ENCODE measurements around the gene CHSY3. TPM values are rescaled to one million over a fixed set of nuclear protein-coding genes. Genes with fewer than 3 reads are reported as not detected.

Gene CHSY3
- total RNA-seq, 1 donor from 2014 or later: 3.9 TPM

- H3K4me1 ChIP-seq: peaks cover 14% of the 10 kb centered on the region
- peak overlapping the region; percentile 32 for H3K27ac ChIP-seq
- no peak overlapping the region for H3K4me3 ChIP-seq
- intact Hi-C loops (cut with DNase I): no loop called here
- no peaks in the 10 kb centered on the region for H3K9me3 ChIP-seq
- DNase-seq (ENCODE audit: extremely low spot score in 2 of 2): no peak
- no peaks in the 10 kb centered on the region for H3K27me3 ChIP-seq
- TF ChIP-seq POLR2A (IDR thresholded peaks at IDR 0.05) (no peak), POLR2AphosphoS5 (IDR thresholded peaks at IDR 0.05; ENCODE audit: insufficient read depth in 1 of 2, low read depth in 1 of 2) (no peak), CTCF (IDR thresholded peaks at IDR 0.05) (no peak)
- no peaks in the 10 kb centered on the region for H3K36me3 ChIP-seq
Measured at GRCh38 chr5:129996896-129997295, 92.6 kb downstream of the CHSY3 start.

- H3K27ac ChIP-seq: no peak overlapping the region
- TF ChIP-seq POLR2AphosphoS5 (IDR thresholded peaks at IDR 0.05; ENCODE audit: insufficient read depth in 1 of 2, low read depth in 1 of 2) (no peak), POLR2A (IDR thresholded peaks at IDR 0.05) (no peak), CTCF (IDR thresholded peaks at IDR 0.05) (no peak)
- no peak overlapping the region for H3K4me3 ChIP-seq
- no peaks in the 10 kb centered on the region for H3K27me3 ChIP-seq
- no peaks in the 10 kb centered on the region for H3K36me3 ChIP-seq
- no peaks in the 10 kb centered on the region for H3K9me3 ChIP-seq
- H3K4me1 ChIP-seq: peaks cover 7% of the 10 kb centered on the region
- intact Hi-C loops (cut with DNase I): no loop called here
- no peak for DNase-seq (ENCODE audit: extremely low spot score in 2 of 2)
Measured at GRCh38 chr5:130000460-130000859, 96.2 kb downstream of the CHSY3 start.

- Histone ChIP-seq H3K27ac (no peak overlapping the region), H3K4me3 (no peak overlapping the region), H3K4me1 (no peaks in the 10 kb centered on the region), H3K27me3 (no peaks in the 10 kb centered on the region), H3K36me3 (no peaks in the 10 kb centered on the region), H3K9me3 (no peaks in the 10 kb centered on the region)
- TF ChIP-seq POLR2A (IDR thresholded peaks at IDR 0.05) (no peak), POLR2AphosphoS5 (IDR thresholded peaks at IDR 0.05; ENCODE audit: insufficient read depth in 1 of 2, low read depth in 1 of 2) (no peak), CTCF (IDR thresholded peaks at IDR 0.05) (no peak)
- DNase-seq (ENCODE audit: extremely low spot score in 2 of 2): no peak
- intact Hi-C loops (cut with DNase I): no loop called here
Measured at GRCh38 chr5:130002183-130002582, 97.9 kb downstream of the CHSY3 start.

- Histone ChIP-seq H3K27me3 (no peaks in the 10 kb centered on the region), H3K4me3 (no peak overlapping the region), H3K36me3 (no peaks in the 10 kb centered on the region), H3K27ac (no peak overlapping the region), H3K4me1 (no peaks in the 10 kb centered on the region), H3K9me3 (no peaks in the 10 kb centered on the region)
- no peak for DNase-seq (ENCODE audit: extremely low spot score in 2 of 2)
- TF ChIP-seq CTCF (IDR thresholded peaks at IDR 0.05): no peak
- no peak for TF ChIP-seq POLR2AphosphoS5 (IDR thresholded peaks at IDR 0.05; ENCODE audit: insufficient read depth in 1 of 2, low read depth in 1 of 2)
- no peak for TF ChIP-seq POLR2A (IDR thresholded peaks at IDR 0.05)
- intact Hi-C loops (cut with DNase I): no loop called here
Measured at GRCh38 chr5:130002876-130003275, 98.6 kb downstream of the CHSY3 start.

- TF ChIP-seq POLR2AphosphoS5 (IDR thresholded peaks at IDR 0.05; ENCODE audit: insufficient read depth in 1 of 2, low read depth in 1 of 2): no peak
- no peak for TF ChIP-seq CTCF (IDR thresholded peaks at IDR 0.05)
- no peak for TF ChIP-seq POLR2A (IDR thresholded peaks at IDR 0.05)
- no peaks in the 10 kb centered on the region for H3K36me3 ChIP-seq
- intact Hi-C loops (cut with DNase I): no loop called here
- no peak overlapping the region for H3K27ac ChIP-seq
- H3K4me3 ChIP-seq: no peak overlapping the region
- no peaks in the 10 kb centered on the region for H3K27me3 ChIP-seq
- no peaks in the 10 kb centered on the region for H3K9me3 ChIP-seq
- H3K4me1 ChIP-seq: no peaks in the 10 kb centered on the region
- no peak for DNase-seq (ENCODE audit: extremely low spot score in 2 of 2)
Measured at GRCh38 chr5:130011986-130012385, 107.7 kb downstream of the CHSY3 start.
